A673 (cell line): Measurements from ENCODE around the gene LALBA. TPM values are rescaled to one million over a fixed set of nuclear protein-coding genes. Genes with fewer than 3 reads are reported as not detected.
"Not testable (repeated sequence)": the region's sequence is repeated elsewhere in the genome, so short reads cannot be mapped to it uniquely, and the experiment has no call there.

Source experiments
- BruUV-seq: library from RNA; stranded (reverse); fragments of 400-500 nt; replicated peaks from 2 replicates; lab custom pipeline; 2021; lab: Mats Ljungman, UMichigan
- CTCF ChIA-PET: fragments of 300-600 bp; sonication (Branson Sonifier 250); formaldehyde crosslinking; loops from one replicate; lab custom pipeline; 2022; ENCODE audit warnings: antibody characterized with exemption; lab: Charles Lee
- POLR2A ChIA-PET: fragments of 300-600 bp; sonication (Branson Sonifier 250); formaldehyde crosslinking; loops from one replicate; lab custom pipeline; 2022; ENCODE audit warnings: antibody characterized with exemption; ENCODE audit not compliant: low non-redundant PET; lab: Charles Lee
- DNase-seq: peaks from one replicate; pipeline ENCODE4 v3.0.0-alpha.2; 2015; ENCODE audit warnings: low spot score
- H3K27ac ChIP-seq: fragments of 200-600 bp; sonication (generic); 2 replicates; pipeline ENCODE4 v1.5.1; 2016; ENCODE audit warnings: mixed run types, low read depth, mild to moderate bottlenecking, mixed read lengths, antibody characterized with exemption, low read length; ENCODE audit not compliant: poor library complexity, severe bottlenecking
- H3K27me3 ChIP-seq: fragments of 200-600 bp; sonication (generic); replicated peaks from 2 replicates; pipeline ENCODE4 v1.6.1; 2017; ENCODE audit warnings: mixed run types, low read depth, mild to moderate bottlenecking, mixed read lengths, antibody characterized with exemption, low read length; ENCODE audit not compliant: insufficient read depth, poor library complexity
- H3K36me3 ChIP-seq: fragments of 200-600 bp; sonication (generic); 2 replicates; pipeline ENCODE4 v1.6.1; 2016; ENCODE audit warnings: mixed run types, mild to moderate bottlenecking, mixed read lengths, antibody characterized with exemption, low read length; ENCODE audit not compliant: insufficient read depth, poor library complexity, severe bottlenecking
- H3K4me1 ChIP-seq: fragments of 200-600 bp; sonication (generic); 2 replicates; pipeline ENCODE4 v1.6.1; 2017; ENCODE audit warnings: mixed run types, mild to moderate bottlenecking, mixed read lengths, antibody characterized with exemption, low read length; ENCODE audit not compliant: insufficient read depth, poor library complexity, severe bottlenecking
- H3K4me3 ChIP-seq: fragments of 200-600 bp; sonication (generic); 2 replicates; pipeline ENCODE4 v1.5.1; 2016; ENCODE audit warnings: low read depth, mixed run types, mild to moderate bottlenecking, mixed read lengths, low read length; ENCODE audit not compliant: poor library complexity, severe bottlenecking
- H3K9me3 ChIP-seq: fragments of 200-600 bp; sonication (generic); 2 replicates; pipeline ENCODE4 v1.6.1; 2016; ENCODE audit warnings: mixed run types, low read depth, mild to moderate bottlenecking, mixed read lengths, antibody characterized with exemption, low read length; ENCODE audit not compliant: poor library complexity, severe bottlenecking
- CTCF ChIP-seq: fragments of 300-800, 200-600 bp; sonication (generic); conservative IDR thresholded peaks from 2 replicates; pipeline ENCODE4 v1.5.1; 2017; ENCODE audit warnings: low read depth, mild to moderate bottlenecking, antibody characterized with exemption, low read length, moderate library complexity, mixed read lengths
- EZH2 ChIP-seq: fragments of 200-600 bp; sonication (generic); IDR thresholded peaks from 2 replicates; pipeline ENCODE4 v1.6.1; 2017; ENCODE audit warnings: borderline replicate concordance, low read depth, mild to moderate bottlenecking, mixed read lengths, antibody characterized with exemption, low read length; ENCODE audit not compliant: poor library complexity, severe bottlenecking
- intact Hi-C: fragments of 100-400 bp; cut with micrococcal nuclease; formaldehyde crosslinking; loops from one replicate; pipeline ENCODE4 v1.10.0; 2022; ENCODE audit not compliant: unreplicated experiment
- total RNA-seq: library from RNA; stranded (reverse); gene quantifications from 2 replicates; pipeline ENCODE4 v1.2.3, GENCODE V29; 2021

Gene LALBA
- total RNA-seq, 1 experiment from 2014 or later, result not detected

- no TSS peak for BruUV-seq
- intact Hi-C loops, result no loop called here
- CTCF ChIA-PET, result no interaction called here
Observed at GRCh38 chr12:48567731-48568130, 2.1 kb downstream of the LALBA start.

GRCh38 chr12:48557919-48558318 is 11.9 kb downstream of the LALBA start:
- TF ChIP-seq EZH2, result no peak
- no peak for TF ChIP-seq CTCF
- intact Hi-C loops, result no loop called here
- ChIA-PET POLR2A (no interaction called here), CTCF (no interaction called here)
- Histone ChIP-seq H3K36me3 (no peaks in the 10 kb centered on the region), H3K9me3 (no peaks in the 10 kb centered on the region), H3K4me3 (no peak overlapping the region), H3K27me3 (peaks cover under 1% of the 10 kb centered on the region), H3K4me1 (no peaks in the 10 kb centered on the region), H3K27ac (no peak overlapping the region)
- BruUV-seq, result no TSS peak
- no peak for DNase-seq

More at GRCh38 chr12:48567731-48568130, 2.1 kb downstream of the LALBA start:
- peaks cover 22% of the 10 kb centered on the region for H3K27me3 ChIP-seq
- no peak overlapping the region for H3K27ac ChIP-seq
- DNase-seq, result no peak
- TF ChIP-seq EZH2 (no peak), CTCF (no peak)
- H3K36me3 ChIP-seq, result no peaks in the 10 kb centered on the region
- POLR2A ChIA-PET, result no interaction called here
- H3K9me3 ChIP-seq, result no peaks in the 10 kb centered on the region
- H3K4me1 ChIP-seq, result no peaks in the 10 kb centered on the region
- no peak overlapping the region for H3K4me3 ChIP-seq

- Histone ChIP-seq H3K4me3 (no peak overlapping the region), H3K27me3 (no peaks in the 10 kb centered on the region), H3K27ac (no peak overlapping the region), H3K36me3 (no peaks in the 10 kb centered on the region), H3K9me3 (no peaks in the 10 kb centered on the region), H3K4me1 (no peaks in the 10 kb centered on the region)
- DNase-seq, result no peak
- POLR2A ChIA-PET, result no interaction called here
- BruUV-seq, result no TSS peak
- CTCF ChIA-PET, result no interaction called here
- intact Hi-C loops, result no loop called here
- TF ChIP-seq EZH2 (no peak), CTCF (no peak)
Observed at GRCh38 chr12:48556631-48557030, 13.2 kb downstream of the LALBA start.

- H3K36me3 ChIP-seq, H3K27ac ChIP-seq, H3K9me3 ChIP-seq, H3K4me1 ChIP-seq, H3K4me3 ChIP-seq, BruUV-seq, intact Hi-C loops, H3K27me3 ChIP-seq, CTCF ChIA-PET: not testable (repeated sequence)
- POLR2A ChIA-PET, result interaction anchor here (0.7 kb wide), 1 partner anchor 43 kb away, joined by 3 read pairs; no protein-coding TSS in a partner anchor
- peak; percentile 28 for DNase-seq
Observed at GRCh38 chr12:48553666-48554343, 16.0 kb downstream of the LALBA start.

- H3K4me3 ChIP-seq, DNase-seq, POLR2A ChIA-PET, CTCF ChIA-PET, H3K9me3 ChIP-seq, intact Hi-C loops, BruUV-seq, H3K27ac ChIP-seq, H3K27me3 ChIP-seq, H3K36me3 ChIP-seq, H3K4me1 ChIP-seq: not testable (repeated sequence)
Observed at GRCh38 chr12:48551636-48552035, 18.2 kb downstream of the LALBA start.
